GM06990 (cell line): Measurements from ENCODE around the gene MED13L.
A peak's percentile ranks its signal among the peaks of the same experiment; 100 is the strongest.

Source experiments
- DNase-seq: peaks from one replicate; pipeline ENCODE4 v3.0.0-alpha.2; 2011; ENCODE audit not compliant: insufficient read length; ENCODE audit errors: extremely low read depth
- H3K27me3 ChIP-seq: replicated peaks from 2 replicates; pipeline ENCODE4 v1.6.0; 2011; ENCODE audit warnings: low read length; ENCODE audit not compliant: control insufficient read depth, insufficient read depth
- H3K36me3 ChIP-seq: 2 replicates; pipeline ENCODE4 v1.5.1; 2011; ENCODE audit warnings: low read length; ENCODE audit not compliant: control insufficient read depth, insufficient read depth
- H3K4me3 ChIP-seq: replicated peaks from 2 replicates; pipeline ENCODE4 v1.5.1; 2011; ENCODE audit warnings: low read depth, mild to moderate bottlenecking, control low read depth, low read length
- CTCF ChIP-seq: IDR thresholded peaks from 2 replicates; pipeline ENCODE4 v1.5.1; 2011; ENCODE audit warnings: low read length, control low read depth, mild to moderate bottlenecking, inconsistent platforms; ENCODE audit not compliant: insufficient read depth, poor library complexity, severe bottlenecking

MED13L gene

DNA sequence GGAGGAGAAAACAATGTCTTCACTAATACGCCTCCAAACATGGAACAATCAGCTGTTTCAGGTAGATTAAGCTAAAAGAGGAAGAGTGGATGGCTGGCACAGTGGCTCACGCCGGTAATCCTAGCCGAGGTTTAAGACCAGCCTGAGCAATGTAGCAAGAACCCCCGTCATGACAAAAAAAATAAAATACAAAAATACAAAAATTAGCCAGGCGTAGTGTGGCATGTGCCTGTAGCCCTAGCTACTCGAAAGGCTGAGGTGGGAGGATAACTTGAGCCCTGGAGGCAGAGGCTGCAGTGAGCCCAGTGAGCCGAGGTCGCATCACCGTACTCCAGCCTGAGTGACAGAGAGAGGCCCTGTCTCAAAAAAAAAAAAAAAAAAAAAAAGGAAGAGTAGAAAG is 1.2 kb upstream of the MED13L start:
- no peak for DNase-seq
- no peak for TF ChIP-seq CTCF
- Histone ChIP-seq H3K36me3 (no peaks in the 10 kb centered on the region), H3K27me3 (peaks cover 2% of the 10 kb centered on the region; the same call in 1 of the 2 replicates), H3K4me3 (no peak overlapping the region)

DNA sequence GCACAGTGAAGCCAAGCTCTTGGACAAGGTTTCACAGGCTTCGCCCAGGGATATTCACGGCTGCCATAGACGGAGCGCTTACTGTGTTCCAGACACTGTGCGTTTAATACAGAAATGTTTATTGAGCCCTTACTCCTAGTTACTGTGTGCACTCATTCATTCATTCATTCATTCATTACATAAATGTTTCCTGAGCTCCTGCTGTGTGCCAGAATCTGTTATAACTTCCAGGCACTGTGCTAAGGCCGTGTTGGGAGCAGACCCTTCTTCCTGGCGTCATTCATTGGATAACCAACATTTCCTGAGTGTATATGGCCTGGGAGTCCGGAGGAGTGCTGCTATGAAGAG is 760 bp upstream of the MED13L start:
- no peak for TF ChIP-seq CTCF
- no peak for DNase-seq
- Histone ChIP-seq H3K27me3 (peaks cover 2% of the 10 kb centered on the region; the same call in 1 of the 2 replicates), H3K36me3 (no peaks in the 10 kb centered on the region), H3K4me3 (peak overlapping the region; percentile 46)

DNA sequence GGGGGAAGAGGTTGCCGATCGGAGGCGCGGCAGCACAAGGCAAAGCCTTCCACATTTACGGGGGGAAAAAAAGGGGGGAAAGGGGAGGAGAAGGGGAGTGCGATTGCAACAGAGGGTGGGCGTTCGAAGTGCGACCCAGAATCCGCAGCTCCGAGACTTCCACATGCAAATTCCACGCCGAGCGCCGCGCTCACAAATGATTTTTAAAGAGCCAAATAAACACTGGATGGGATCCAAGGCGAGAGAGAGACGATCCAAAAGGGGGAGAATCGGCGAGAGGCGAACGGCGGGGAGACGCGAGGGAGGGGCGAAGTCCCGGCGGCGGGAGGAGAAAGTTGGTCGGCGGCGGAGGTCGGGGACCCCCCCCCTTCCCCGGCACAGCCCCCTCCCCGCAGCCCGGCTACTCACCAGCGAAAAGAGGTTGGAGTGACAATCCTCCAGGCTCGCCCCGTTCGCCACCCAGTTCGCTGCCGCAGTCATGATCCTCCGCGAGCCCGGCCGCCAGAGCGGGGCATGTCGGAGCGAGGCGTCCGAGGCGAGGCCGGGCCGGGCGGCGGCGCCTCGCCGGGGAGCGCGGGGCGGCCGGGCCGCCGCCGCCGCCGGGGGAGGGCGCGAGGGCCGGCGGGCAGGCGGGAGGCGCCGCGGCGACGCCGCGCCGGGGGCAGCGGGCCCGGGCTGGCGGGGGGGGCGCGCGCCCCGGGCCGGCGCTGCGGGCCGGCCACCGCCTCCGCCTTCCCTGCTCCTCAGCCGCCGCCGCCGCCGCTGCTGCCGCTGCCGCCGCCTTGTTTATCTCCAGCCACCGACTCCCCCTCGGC is 634 bp downstream of the MED13L start:
- peak; percentile 59 for DNase-seq
- Histone ChIP-seq H3K36me3 (no peaks in the 10 kb centered on the region), H3K4me3 (peak overlapping the region; percentile 72), H3K27me3 (peaks cover 2% of the 10 kb centered on the region; the same call in 1 of the 2 replicates)
- no peak for TF ChIP-seq CTCF

DNA sequence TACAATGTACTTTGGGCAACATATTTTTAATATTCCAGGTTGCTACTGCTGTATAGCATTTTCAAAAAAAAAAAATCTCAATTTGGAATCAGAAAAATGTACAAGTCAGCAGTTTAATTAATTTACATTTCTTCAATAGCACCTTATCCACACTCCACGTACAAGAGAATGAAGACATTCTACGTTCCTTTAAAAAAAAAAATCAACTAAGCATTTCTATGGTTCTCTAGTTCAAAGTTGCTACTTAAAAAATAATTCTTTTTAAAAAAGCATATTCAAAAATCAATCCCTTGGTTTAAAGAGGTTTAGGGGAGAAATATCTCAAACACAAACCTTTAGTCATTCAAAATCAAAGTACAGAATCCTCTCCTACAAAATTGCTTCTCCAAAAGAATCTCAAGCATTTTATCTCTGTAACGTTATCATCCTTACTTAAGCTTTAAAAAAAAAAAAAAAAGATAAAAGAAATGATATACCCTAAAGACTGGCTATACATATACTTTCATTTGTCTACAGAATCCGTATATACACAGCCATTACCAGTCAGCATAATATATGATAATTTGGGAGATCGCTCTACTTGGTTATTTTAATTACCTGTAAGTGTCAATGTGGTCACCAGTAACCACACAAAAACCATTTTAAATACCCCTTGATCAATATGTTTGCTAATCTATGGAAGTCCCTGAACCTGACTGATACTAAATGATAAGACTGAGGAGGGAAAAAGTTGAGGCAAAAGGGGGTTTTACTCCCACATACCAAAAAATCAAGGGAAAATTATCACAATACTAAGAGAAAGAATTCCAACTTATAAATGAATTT is 2.7 kb downstream of the MED13L start:
- no peak overlapping the region for H3K4me3 ChIP-seq
- no peak for TF ChIP-seq CTCF
- peaks cover 2% of the 10 kb centered on the region; the same call in 1 of the 2 replicates for H3K27me3 ChIP-seq
- no peak for DNase-seq
- no peaks in the 10 kb centered on the region for H3K36me3 ChIP-seq

DNA sequence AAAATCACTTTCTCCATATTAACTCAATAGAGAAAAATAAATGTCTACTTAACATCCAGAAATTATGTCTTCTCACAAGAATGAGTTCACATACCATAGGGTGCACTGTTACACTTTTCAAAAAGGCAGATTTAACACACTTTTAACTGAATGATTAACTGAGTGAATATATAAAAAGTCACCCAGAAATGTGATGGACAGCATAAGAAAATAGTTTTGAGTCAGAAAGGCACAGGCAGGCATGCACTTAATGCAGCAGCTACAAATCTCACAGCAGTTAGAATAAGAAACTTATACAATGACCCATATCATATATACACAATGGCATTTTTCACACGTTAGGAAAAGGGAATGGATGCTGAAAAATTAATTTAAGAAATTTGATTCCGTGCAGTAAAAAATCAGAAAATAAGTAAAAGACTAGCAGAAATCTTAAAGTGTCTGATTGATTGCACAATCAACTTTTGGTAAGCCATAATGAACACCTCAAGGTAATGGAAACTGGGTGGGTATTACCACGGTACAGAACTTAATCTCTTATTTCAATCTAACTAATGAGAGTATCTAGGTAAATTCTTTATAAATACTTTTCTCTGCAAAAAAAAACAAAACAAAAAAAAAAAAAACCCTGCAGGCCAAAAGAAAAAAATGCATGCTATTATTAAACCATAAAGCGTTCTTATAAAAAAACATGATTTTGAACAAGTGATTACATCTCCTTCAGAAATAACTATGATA is 3.5 kb downstream of the MED13L start:
- H3K4me3 ChIP-seq: no peak overlapping the region
- no peak for TF ChIP-seq CTCF
- H3K36me3 ChIP-seq: no peaks in the 10 kb centered on the region
- peaks cover 2% of the 10 kb centered on the region; the same call in 1 of the 2 replicates for H3K27me3 ChIP-seq
- DNase-seq: no peak
